Measurements from ENCODE around the gene ALAS1.

DNA sequence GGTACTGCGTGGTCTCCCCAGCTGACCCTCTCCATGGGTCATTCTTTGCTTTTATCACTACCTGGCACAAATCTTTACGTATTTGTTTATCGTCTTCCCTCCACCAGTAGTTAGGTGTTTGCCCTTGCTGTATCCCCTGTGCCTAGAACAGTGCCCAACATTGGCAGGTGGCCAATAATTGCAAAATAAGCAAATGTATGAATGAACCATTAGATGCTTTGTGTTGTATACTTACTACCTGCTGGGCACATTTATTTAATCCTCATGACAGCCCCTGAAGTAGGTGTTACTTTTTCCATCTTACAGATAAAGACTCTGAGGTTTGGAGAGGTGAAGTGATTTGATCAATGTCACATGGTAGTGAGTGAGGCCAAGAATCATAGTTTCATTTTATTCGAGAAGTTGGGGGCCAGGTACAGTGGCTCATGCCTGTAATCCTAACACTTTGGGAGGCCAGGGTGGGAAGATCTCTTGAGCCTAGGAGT is 43.0 kb downstream of the ALAS1 start:
- TF ChIP-seq, protein P1, sequence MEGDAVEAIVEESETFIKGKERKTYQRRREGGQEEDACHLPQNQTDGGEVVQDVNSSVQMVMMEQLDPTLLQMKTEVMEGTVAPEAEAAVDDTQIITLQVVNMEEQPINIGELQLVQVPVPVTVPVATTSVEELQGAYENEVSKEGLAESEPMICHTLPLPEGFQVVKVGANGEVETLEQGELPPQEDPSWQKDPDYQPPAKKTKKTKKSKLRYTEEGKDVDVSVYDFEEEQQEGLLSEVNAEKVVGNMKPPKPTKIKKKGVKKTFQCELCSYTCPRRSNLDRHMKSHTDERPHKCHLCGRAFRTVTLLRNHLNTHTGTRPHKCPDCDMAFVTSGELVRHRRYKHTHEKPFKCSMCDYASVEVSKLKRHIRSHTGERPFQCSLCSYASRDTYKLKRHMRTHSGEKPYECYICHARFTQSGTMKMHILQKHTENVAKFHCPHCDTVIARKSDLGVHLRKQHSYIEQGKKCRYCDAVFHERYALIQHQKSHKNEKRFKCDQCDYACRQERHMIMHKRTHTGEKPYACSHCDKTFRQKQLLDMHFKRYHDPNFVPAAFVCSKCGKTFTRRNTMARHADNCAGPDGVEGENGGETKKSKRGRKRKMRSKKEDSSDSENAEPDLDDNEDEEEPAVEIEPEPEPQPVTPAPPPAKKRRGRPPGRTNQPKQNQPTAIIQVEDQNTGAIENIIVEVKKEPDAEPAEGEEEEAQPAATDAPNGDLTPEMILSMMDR (IDR thresholded peaks at IDR 0.05), result no peak
- TF ChIP-seq, protein P2, sequence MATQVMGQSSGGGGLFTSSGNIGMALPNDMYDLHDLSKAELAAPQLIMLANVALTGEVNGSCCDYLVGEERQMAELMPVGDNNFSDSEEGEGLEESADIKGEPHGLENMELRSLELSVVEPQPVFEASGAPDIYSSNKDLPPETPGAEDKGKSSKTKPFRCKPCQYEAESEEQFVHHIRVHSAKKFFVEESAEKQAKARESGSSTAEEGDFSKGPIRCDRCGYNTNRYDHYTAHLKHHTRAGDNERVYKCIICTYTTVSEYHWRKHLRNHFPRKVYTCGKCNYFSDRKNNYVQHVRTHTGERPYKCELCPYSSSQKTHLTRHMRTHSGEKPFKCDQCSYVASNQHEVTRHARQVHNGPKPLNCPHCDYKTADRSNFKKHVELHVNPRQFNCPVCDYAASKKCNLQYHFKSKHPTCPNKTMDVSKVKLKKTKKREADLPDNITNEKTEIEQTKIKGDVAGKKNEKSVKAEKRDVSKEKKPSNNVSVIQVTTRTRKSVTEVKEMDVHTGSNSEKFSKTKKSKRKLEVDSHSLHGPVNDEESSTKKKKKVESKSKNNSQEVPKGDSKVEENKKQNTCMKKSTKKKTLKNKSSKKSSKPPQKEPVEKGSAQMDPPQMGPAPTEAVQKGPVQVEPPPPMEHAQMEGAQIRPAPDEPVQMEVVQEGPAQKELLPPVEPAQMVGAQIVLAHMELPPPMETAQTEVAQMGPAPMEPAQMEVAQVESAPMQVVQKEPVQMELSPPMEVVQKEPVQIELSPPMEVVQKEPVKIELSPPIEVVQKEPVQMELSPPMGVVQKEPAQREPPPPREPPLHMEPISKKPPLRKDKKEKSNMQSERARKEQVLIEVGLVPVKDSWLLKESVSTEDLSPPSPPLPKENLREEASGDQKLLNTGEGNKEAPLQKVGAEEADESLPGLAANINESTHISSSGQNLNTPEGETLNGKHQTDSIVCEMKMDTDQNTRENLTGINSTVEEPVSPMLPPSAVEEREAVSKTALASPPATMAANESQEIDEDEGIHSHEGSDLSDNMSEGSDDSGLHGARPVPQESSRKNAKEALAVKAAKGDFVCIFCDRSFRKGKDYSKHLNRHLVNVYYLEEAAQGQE (IDR thresholded peaks at IDR 0.05; ENCODE audit: insufficient read depth in 1 of 2, low read depth in 2 of 2, low read length in 1 of 2), result no peak
- TF ChIP-seq POLR2AphosphoS5 (IDR thresholded peaks at IDR 0.05; ENCODE audit: low read depth, low read length), result no peak
- no peak for TF ChIP-seq SIN3A (IDR thresholded peaks at IDR 0.05; ENCODE audit: borderline replicate concordance, insufficient read depth, low read depth, low read length)
